HEK293T (cell line): ENCODE data around the gene KLHL29.

Source experiments
- CTCF ChIA-PET: fragments of 350-600 bp; formaldehyde crosslinking; extraction: SDS; loops from one replicate; lab custom pipeline; 2021; ENCODE audit warnings: antibody characterized with exemption, inconsistent platforms; lab: Yijun Ruan, JAX
- POLR2A ChIA-PET: fragments of 350-600 bp; formaldehyde crosslinking; extraction: SDS; loops from one replicate; lab custom pipeline; 2020; ENCODE audit warnings: antibody characterized with exemption, inconsistent platforms; lab: Yijun Ruan, JAX
- DNase-seq: peaks from one replicate; pipeline ENCODE4 v3.0.0; 2012; ENCODE audit warnings: mixed read lengths; ENCODE audit errors: extremely low spot score
- ARNT ChIP-seq: fragments of 450-650 bp; IDR thresholded peaks from 2 replicates; pipeline ENCODE4 v1.6.1; 2017; ENCODE audit warnings: mild to moderate bottlenecking
- BHLHE40 ChIP-seq: fragments of 450-650 bp; IDR thresholded peaks from 2 replicates; pipeline ENCODE4 v1.6.1; 2016; ENCODE audit warnings: mild to moderate bottlenecking, moderate library complexity, borderline replicate concordance
- CTBP1 ChIP-seq: fragments of 450-650 bp; IDR thresholded peaks from 2 replicates; pipeline ENCODE4 v1.6.1; 2016; ENCODE audit warnings: borderline replicate concordance
- ELF4 ChIP-seq: fragments of 450-650 bp; IDR thresholded peaks from 2 replicates; pipeline ENCODE4 v1.6.1; 2017; ENCODE audit warnings: antibody characterized with exemption
- FOXA1 ChIP-seq: fragments of 450-650 bp; IDR thresholded peaks from 2 replicates; pipeline ENCODE4 v1.6.1; 2016; ENCODE audit warnings: mild to moderate bottlenecking
- FOXK2 ChIP-seq: fragments of 450-650 bp; IDR thresholded peaks from 2 replicates; pipeline ENCODE4 v1.6.1; 2016; ENCODE audit warnings: mild to moderate bottlenecking
- FOXM1 ChIP-seq: fragments of 450-650 bp; IDR thresholded peaks from 2 replicates; pipeline ENCODE4 v1.6.1; 2017; ENCODE audit warnings: mild to moderate bottlenecking, borderline replicate concordance
- HDGF ChIP-seq: fragments of 450-650 bp; IDR thresholded peaks from 2 replicates; pipeline ENCODE4 v1.6.1; 2017; ENCODE audit warnings: antibody characterized with exemption, borderline replicate concordance
- L3MBTL2 ChIP-seq: fragments of 450-650 bp; conservative IDR thresholded peaks from 2 replicates; pipeline ENCODE4 v1.6.1; 2016; ENCODE audit warnings: mild to moderate bottlenecking
- LEF1 ChIP-seq: fragments of 450-650 bp; IDR thresholded peaks from 2 replicates; pipeline ENCODE4 v1.6.1; 2017; ENCODE audit warnings: mild to moderate bottlenecking, borderline replicate concordance
- NFRKB ChIP-seq: fragments of 450-650 bp; IDR thresholded peaks from 2 replicates; pipeline ENCODE4 v1.6.1; 2016; ENCODE audit warnings: mild to moderate bottlenecking, moderate library complexity
- SP1 ChIP-seq: fragments of 450-650 bp; IDR thresholded peaks from 2 replicates; pipeline ENCODE4 v1.6.1; 2017
- SUZ12 ChIP-seq: fragments of 450-650 bp; IDR thresholded peaks from 2 replicates; pipeline ENCODE4 v1.6.1; 2016; ENCODE audit warnings: mild to moderate bottlenecking
- TARDBP ChIP-seq: fragments of 450-650 bp; IDR thresholded peaks from 2 replicates; pipeline ENCODE4 v1.6.1; 2016
- ZNF384 ChIP-seq: fragments of 450-650 bp; IDR thresholded peaks from 2 replicates; pipeline ENCODE4 v1.6.1; 2016
- TF ChIP-seq, protein P1 (sequence below): fragments of 450-650 bp; IDR thresholded peaks from 2 replicates; pipeline ENCODE4 v1.6.1; 2016

KLHL29 gene

DNA sequence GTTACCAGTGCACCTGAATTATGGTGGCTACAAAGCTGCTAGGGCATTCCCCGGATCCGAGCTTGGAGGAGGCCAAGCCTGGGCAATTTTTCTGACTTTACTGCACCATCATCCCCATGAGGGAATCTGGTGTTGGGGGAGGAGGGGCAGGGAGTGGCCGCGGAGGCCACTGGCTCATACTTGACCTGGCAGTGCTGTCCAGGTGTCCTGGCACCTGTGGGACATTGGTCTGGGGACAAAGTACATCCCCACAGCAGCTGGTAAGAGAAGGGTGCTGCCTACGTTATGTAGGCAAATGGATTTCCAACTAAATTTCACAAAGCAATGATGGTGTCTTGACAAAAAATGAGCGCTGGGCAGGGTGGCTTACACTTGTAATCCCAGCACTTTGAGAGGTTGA lies 48.3 kb downstream of the KLHL29 start:
- TF ChIP-seq FOXA1 (no peak), ZNF384 (no peak), L3MBTL2 (no peak), ARNT (no peak), BHLHE40 (no peak), TARDBP (no peak), FOXK2 (no peak), FOXM1 (no peak), SP1 (no peak), NFRKB (no peak), CTBP1 (no peak), LEF1 (no peak), ELF4 (no peak), HDGF (no peak)
- DNase-seq: no peak
- POLR2A ChIA-PET: no interaction called here
- CTCF ChIA-PET: no interaction called here

DNA sequence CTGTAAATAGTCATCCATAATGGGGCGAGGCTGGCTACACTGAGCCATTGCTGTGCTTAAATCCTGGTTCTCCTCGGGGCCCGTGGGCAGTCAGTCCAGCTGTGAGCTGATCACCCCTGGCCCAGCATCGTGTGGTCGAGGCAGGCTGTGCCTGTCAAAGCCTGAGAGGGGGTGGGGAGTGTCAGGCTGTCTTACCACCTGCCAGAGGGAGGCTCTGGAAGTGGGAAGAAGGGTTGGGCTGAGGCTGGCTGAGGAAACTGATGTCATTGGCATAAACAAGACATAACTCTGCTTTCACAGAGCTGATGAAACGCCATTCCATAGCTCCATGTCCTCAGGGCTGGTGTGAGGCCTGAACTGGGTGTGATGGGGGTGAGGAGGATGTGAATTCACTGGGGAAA lies 49.7 kb downstream of the KLHL29 start:
- POLR2A ChIA-PET: no interaction called here
- CTCF ChIA-PET: interaction anchor here (1.2 kb wide), 1 partner anchor 41 kb away, joined by 3 read pairs; no protein-coding TSS in a partner anchor
- no peak for TF ChIP-seq SUZ12
- TF ChIP-seq CTBP1: no peak
- TF ChIP-seq HDGF: no peak
- no peak for TF ChIP-seq FOXA1
- TF ChIP-seq NFRKB: no peak
- TF ChIP-seq, protein P1, sequence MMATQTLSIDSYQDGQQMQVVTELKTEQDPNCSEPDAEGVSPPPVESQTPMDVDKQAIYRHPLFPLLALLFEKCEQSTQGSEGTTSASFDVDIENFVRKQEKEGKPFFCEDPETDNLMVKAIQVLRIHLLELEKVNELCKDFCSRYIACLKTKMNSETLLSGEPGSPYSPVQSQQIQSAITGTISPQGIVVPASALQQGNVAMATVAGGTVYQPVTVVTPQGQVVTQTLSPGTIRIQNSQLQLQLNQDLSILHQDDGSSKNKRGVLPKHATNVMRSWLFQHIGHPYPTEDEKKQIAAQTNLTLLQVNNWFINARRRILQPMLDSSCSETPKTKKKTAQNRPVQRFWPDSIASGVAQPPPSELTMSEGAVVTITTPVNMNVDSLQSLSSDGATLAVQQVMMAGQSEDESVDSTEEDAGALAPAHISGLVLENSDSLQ: no peak
- TF ChIP-seq L3MBTL2: no peak
- TF ChIP-seq BHLHE40: no peak
- TF ChIP-seq FOXK2: no peak
- TF ChIP-seq LEF1: no peak
- no peak for TF ChIP-seq ARNT
- TF ChIP-seq SP1: no peak
- TF ChIP-seq ZNF384: no peak
- no peak for TF ChIP-seq FOXM1
- TF ChIP-seq ELF4: no peak
- no peak for TF ChIP-seq TARDBP

DNA sequence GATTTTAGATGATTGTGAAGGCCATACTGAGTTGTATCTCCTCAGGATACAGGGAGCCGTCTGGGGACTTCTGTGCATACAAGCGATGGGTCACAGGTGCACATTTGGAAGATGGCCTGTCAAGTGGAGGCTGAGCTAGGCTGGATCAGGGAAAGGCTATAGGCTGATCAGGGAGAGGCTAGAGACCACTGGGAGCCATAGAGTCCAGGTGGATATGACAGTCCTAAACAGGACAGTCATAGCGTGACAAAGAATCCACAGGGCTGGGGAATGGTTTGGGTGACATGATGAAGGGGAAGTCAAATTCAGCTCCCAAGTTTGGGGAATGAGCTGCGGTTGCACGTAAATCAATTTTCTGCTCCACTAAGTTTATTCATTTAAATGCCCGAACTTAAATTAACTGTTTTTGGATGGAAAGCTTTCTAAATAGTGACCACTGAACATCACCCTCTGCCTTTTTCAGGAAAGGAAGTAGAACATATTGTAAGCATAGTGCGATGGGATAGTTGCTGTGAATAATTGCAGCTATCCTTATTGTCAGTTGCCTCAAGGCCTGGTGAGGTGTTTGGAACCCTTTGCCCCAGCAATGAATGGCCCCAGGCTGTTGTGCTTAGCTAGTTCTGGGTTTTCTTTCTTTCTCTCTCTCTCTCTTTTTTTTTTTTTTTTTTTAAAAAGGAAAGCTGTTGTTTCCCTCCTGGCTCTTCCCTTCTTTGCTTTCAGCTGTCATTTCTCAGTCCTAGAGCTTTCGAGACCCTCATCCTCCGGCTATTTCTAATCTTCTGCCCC lies 50.5 kb downstream of the KLHL29 start:
- POLR2A ChIA-PET: no interaction called here

More for the DNA sequence above, 49.7 kb downstream of the KLHL29 start:
- no peak for DNase-seq

DNA sequence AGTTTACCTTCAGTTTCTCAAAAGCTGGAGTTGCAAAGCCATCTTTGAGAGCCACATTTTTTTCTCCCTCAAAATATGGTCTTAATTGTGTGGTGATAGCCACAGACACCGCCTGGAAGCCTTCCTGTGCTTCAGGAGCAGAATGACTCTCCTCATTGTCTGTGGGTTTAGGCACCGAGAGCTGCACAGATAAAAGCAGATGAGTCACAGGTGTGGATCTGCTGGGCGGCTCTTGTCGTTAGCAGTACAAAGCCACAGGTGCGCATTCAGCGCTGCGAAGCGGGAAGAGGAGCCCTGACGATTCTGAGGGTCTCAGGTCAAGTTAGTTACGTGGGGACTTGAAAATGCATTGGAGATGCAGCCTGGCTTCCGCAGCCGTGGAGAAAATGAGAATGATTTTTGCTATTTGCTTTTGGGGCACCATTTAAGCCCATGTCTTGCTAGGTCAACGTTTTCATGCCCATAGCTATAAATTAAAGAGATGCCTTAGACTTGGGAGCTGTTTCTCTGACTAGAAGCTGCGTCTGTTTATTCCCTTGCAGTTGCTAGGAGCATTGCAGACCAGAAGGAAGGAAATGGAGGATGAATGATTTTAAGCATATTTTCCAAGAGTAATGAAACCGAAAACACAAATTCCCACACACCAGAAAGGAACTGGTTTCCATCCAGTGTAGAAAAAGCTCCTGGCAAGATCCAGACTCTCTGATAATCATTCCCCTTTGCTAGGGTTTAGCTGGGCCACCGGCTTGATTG lies 51.5 kb downstream of the KLHL29 start:
- TF ChIP-seq ARNT (no peak), BHLHE40 (no peak), FOXA1 (no peak), CTBP1 (no peak), LEF1 (no peak), FOXM1 (no peak), ELF4 (no peak), SP1 (no peak), SUZ12 (no peak), FOXK2 (no peak), L3MBTL2 (no peak), TARDBP (no peak), ZNF384 (no peak), NFRKB (no peak), HDGF (no peak)
- TF ChIP-seq, protein P1: no peak
- no peak for DNase-seq
- ChIA-PET POLR2A (no interaction called here), CTCF (no interaction called here)

More for the DNA sequence above, 50.5 kb downstream of the KLHL29 start:
- TF ChIP-seq NFRKB: no peak
- no peak for TF ChIP-seq BHLHE40
- TF ChIP-seq, protein P1: no peak
- no peak for TF ChIP-seq LEF1
- no peak for TF ChIP-seq SUZ12
- TF ChIP-seq SP1: no peak
- no peak for TF ChIP-seq TARDBP
- TF ChIP-seq ZNF384: no peak
- TF ChIP-seq FOXM1: no peak
- no peak for TF ChIP-seq CTBP1
- TF ChIP-seq ELF4: no peak
- no peak for TF ChIP-seq FOXA1
- no peak for TF ChIP-seq ARNT
- TF ChIP-seq HDGF: no peak
- TF ChIP-seq FOXK2: no peak
- TF ChIP-seq L3MBTL2: no peak
- no peak for DNase-seq
- CTCF ChIA-PET: interaction anchor here (1.2 kb wide), 1 partner anchor 40 kb away, joined by 3 read pairs; no protein-coding TSS in a partner anchor

DNA sequence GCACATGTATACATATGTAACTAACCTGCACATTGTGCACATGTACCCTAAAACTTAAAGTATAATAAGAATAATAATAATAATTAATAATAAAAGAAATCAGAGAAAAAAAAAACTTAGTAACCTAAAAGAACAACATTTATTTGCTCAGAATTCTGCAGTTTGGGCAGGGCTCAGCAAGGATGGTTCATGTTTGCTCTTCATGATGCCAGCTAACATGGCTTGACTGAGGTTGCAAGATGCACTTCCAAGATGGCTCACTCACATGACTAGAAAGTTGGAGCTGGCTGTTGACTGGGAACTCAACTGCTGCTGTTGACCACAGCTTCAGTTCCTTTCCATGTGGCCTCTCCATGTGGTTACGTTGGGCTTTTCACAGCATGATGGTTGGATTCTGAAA lies 56.4 kb downstream of the KLHL29 start:
- no peak for DNase-seq
- POLR2A ChIA-PET: no interaction called here
- TF ChIP-seq, protein P1: no peak
- no peak for TF ChIP-seq HDGF
- no peak for TF ChIP-seq ELF4
- TF ChIP-seq SP1: no peak
- TF ChIP-seq FOXM1: no peak
- TF ChIP-seq NFRKB: no peak
- TF ChIP-seq L3MBTL2: no peak
- no peak for TF ChIP-seq CTBP1
- TF ChIP-seq BHLHE40: no peak
- TF ChIP-seq TARDBP: no peak
- no peak for TF ChIP-seq SUZ12
- TF ChIP-seq ZNF384: no peak
- no peak for TF ChIP-seq FOXK2
- no peak for TF ChIP-seq ARNT
- no peak for TF ChIP-seq FOXA1
- no peak for TF ChIP-seq LEF1
- CTCF ChIA-PET: no interaction called here
